NCI-H748 (cell line): ENCODE measurements around the gene HSD17B13.
A peak's percentile ranks its signal among the peaks of the same experiment; 100 is the strongest.
"Not testable (repeated sequence)": the region's sequence is repeated elsewhere in the genome, so short reads cannot be mapped to it uniquely, and the experiment has no call there.

ENCODE experiments used
- DNase-seq: peaks from one replicate; lab custom pipeline; 2025; ENCODE audit not compliant: unreplicated experiment; lab: John Stamatoyannopoulos, UW

The HSD17B13 gene, protein sequence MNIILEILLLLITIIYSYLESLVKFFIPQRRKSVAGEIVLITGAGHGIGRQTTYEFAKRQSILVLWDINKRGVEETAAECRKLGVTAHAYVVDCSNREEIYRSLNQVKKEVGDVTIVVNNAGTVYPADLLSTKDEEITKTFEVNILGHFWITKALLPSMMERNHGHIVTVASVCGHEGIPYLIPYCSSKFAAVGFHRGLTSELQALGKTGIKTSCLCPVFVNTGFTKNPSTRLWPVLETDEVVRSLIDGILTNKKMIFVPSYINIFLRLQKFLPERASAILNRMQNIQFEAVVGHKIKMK

DNA sequence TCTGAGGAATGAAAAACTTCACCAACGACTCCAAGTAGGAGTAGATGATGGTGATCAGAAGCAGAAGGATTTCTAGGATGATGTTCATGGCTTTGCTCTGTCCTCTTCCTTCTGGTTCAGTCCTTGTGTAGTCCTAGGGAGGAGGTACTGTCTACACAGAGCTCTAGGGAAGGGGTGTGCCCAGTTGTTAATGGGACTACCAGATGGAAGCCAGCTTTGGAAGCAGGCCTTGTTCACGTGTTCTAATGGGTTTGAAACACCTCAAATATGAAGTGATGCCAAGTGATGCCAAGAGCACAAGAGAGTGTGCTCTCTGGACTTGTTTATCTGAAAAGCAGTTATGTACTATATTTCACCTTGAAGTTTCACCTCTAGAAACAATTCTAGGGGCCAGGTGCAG lies at the start of gene HSD17B13:
TSS of gene HSD17B13 (minus strand) at position 129 of the 400 bp plus-strand sequence. CDS start at position 88, 41 bp downstream.
- no peak for DNase-seq

DNA sequence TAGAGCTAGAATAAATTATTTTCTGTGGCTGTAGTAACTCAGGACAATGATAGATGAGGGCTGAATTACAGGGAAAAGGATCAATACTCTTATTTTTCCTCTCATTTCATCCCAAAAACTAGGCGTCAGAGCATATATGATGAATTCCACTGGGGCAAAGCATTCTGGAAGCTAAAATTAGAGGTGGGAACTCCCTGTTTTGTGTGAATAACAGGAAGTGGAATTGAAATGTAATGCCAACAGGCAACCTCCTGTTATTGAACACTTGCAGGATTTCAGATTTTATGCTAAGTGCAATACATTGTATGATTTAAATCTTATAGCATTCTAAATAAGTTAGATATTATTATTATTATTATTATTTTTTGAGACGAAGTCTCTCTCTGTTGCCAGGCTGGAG lies 47.4 kb upstream of the HSD17B13 start:
- no peak for DNase-seq

DNA sequence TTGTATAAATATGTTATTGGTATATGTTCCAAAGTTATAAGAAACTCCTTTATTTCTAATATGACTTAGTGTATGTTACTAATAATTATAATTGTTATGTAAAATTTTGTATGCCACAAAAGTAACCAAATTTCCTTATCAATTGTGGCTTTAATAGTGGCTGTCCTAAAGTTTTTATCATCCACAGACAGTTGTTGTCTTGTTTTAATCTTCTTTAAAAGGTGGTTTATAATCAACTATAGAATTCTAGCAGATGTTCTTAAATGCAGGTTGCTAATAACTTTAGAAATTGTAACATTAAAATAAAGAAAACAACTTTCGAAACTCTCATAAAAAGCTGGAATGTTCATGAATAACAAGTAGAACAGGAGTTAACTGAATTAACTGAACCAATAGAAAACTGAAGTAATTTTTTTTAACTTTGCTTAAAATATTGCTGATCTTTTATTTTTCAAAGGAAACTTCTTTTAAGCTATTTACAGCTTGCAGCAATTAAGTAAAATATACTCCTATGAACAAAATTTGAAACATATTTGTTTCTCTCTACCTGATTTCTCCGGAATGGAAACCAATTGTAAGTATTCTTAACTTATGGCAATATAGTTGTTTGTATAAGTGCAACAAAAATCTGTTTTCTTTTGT lies 44.0 kb upstream of the HSD17B13 start:
- DNase-seq = no peak

DNA sequence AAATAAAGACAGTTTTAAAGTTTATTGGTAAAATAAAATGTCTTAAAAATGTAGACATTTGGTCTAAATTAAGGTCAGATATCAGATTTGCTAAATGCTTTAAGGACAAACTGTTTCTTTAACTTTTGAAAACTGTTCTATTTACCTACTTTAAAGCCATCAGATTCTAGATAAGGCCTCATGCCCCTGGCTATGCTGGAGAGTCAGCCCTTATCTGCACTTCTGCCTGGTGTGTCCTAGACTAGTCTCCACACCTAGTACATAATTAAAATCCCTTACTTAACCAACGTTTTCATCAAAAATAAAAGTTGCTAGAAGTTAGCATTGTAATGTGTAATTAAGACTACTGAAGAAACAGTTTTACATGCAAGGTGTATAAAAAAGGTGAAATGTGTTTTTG lies 42.7 kb upstream of the HSD17B13 start:
- DNase-seq = no peak

DNA sequence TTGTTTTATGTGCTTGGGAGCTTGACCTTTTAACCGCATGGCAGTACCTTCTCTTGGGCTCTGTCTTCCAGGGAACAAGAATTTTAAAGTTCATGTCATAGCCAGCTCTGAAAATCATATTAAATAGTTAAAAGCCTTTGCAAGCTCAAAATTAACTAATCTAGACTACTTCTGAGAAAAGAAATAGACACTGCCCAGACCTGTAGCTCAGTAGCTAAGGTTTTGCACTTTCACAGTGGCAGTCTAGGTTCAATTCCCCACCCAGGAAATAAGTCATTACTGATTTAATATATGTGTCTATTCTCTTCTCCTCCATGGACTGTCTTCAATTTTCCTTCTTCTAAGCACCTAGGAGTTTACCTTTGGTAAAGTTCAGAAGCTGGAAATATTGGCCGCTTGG lies 40.9 kb upstream of the HSD17B13 start:
- no peak for DNase-seq

DNA sequence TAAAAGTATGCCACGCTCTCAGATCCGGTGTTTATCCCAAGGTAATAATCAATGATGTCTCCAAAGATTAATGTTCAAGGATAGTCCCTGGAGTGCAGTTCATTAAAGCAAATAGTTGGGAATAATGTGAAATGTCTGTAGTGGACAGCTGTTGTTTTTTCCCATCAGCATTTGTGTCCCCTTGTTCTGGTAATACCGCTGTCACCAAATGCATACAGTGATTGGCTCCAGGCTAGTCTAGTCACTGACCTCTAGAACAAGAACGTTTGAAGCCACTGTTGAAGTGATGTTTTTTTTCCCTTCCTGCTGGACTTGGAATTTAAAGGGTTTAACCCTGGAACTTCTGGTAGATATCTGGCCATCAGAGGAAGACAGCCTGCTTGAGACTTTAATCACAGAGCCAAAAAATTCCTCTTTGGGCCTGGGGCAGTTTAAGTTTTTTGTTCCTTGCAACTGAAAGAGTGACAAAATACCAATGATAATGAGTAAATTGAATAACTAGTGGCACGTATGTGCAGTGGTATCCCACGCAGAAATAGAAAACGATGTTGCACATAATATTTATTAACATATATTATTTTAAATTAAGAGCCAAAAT lies 37.8 kb upstream of the HSD17B13 start:
- no peak for DNase-seq

DNA sequence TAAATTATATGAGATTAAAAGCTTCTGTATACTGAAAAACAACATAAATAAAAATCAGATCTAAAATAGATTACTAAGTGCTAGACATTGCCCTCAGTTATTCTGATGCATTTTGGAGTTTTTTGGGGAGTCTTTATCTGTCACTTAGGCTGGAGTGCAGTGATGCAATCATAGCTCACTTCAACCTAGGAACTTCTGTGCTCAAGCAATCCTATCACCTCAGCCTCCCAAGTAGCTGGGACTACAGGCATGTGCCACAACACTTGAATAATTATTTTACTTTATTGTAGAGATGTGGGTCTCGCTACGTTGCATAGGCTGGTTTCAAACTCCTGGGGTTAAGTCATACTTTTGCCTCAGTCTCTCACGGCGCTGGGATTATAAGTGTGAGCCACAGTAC lies 36.6 kb upstream of the HSD17B13 start:
- no peak for DNase-seq

DNA sequence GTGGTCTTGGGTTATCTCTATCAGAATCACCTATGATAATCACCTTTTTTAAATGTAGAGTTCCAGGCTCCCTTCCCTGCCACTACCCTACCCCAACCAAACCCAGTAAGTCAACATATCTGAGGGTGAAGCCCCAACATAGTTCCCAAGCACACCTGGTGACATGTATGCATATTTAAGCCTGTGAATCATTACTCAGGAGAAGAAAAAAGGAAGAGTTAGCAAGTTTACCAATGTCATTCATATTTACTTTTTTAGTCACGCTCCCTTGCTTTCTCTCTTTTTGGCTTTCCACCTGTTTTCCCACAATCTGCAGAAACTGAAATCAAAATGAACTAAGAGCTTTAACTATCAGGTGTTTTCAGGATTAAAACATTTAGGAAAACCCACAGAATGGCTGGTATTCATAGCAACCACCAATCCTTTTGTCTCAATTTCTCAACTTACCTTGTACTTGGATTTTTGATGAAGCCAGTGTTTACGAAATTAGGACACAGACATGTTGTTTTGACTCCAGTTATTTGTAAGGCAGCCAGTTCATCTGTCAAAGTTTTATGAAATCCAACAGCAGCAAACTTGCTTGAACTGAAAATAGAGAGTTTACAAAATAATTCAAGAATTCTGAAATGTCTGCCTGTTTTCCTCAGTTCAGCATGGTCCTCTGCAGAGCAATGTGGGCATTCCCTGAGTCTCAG lies 34.3 kb upstream of the HSD17B13 start:
- no peak for DNase-seq

DNA sequence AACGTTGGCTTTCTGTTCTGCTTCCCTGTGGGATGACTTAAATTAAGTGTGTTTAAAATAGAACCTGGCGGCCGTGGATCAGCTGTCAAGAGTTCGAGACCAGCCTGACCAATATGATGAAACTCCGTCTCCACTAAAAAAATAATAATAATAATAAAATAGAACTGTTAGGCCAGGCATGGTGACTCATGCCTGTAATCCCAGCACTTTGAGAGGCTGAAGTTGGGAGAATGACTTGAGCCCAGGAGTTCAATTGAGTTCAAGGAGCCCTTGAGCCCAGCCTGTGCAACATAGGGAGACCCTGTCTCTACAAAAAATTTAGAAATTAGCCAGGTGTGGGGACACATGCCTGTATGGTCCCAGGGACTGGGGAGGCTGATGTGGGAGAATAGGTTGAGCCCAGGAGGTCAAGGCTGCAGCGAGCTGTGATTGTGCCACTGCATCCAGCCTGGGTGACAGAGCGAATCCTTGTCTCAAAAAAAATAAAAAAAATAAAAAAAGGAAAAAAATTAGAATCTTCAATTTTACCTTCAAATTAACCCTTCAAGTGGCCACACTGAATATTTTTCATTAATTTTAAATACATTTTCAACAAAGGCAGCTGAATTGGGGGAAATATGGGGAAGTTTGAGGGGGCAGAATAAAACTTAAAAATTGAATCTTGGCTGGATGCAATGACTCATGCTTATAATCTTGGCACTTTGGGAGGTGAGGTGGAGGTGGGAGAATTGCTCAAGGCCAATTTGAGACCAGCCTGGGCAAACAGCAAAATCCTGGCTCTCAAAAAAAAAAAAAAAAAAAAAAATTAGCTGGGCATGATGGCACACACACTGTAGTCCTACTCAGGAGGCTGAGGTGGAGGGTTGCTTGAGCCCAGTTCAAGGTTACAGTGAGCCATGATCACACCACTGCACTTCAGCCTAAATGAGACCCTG lies 31.8 kb upstream of the HSD17B13 start:
- no peak for DNase-seq

DNA sequence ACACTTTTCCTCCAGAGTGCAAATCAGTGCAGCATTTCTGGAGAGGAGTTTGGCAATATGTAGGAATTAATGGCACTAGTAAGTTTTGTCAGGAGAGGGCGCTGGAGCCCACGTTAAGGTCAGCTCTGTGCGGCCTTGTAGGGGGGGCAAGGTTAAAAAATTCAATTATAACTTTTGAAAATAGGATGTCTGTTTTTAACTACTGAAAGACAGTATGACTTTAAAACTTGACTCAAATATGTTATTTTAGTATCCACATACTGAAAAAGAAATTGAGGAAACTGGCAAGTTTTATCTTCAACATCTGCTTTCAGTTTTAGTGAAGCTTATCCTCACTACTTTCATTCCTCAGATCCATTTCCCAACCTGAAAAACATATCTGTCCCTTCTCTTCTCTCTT lies 30.9 kb upstream of the HSD17B13 start:
- DNase-seq = peak; percentile 5

DNA sequence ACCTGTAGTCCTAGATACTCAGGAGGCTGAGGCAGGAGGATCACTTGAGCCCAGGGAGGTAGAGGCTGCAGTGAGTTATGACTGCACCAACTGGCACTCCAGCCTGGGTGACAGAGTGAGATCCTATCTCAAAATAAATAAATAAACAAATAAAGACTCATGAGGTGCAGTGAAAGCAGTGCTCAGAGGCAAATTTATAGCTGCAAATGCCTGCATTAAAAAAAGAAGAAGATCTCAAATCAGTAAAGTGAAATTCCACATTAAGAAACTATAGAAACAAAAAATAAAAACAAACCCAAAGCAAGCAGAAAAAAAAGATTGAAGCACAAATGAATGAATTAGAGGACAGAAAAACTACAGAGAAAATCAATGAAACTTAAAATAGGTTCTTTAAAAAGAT lies 22.5 kb upstream of the HSD17B13 start:
- DNase-seq = no peak

DNA sequence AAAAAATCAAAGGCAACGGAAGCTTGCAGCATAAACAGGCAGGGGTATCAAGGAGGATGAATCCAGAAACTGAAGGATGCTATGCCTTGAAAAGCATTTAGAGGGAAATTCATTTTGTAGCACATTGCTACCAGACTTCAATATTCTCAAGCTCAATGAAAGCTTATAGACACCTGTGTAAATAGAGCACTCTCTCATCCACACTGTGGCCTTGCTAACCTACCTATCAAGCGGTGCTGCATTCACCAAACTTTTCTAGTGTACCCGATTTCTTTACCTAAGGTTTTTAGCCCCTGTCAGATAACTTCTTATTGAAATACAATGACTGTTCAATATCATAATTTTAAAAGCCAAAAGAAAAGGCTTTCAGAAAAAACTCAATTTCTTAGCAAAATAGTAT lies 20.2 kb upstream of the HSD17B13 start:
- DNase-seq = no peak

DNA sequence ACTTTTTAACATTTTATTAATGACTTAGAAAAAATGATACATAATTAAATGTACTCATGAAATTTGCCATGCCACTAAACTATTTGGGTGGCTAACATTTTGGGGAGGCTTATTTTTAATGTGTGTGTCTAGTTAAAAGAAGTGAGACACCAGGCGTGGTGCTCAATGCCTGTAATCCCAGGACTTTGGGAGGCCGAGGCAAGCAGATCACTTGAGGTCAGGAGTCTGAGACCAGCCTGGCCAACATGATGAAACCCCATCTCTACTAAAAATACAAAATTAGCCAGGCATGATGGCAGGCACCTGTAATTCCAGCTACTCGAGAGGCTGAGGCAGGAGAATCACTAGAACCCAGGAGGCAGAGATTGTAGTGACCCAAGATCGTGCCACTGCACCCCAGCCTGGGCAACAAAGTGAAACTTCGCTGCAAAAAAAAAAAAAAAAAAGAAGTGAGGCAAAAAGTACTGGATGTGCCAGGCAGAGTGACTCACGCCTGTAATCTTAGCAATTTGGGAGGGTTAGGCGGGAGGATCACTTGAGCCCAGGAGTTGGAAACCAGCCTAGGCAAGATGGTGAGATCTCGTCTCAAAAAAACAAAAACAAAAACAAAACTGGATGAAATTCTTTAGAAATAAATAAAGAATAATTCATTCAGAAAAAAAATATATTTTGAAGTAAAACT lies 19.4 kb upstream of the HSD17B13 start:
- not testable (repeated sequence) for DNase-seq

DNA sequence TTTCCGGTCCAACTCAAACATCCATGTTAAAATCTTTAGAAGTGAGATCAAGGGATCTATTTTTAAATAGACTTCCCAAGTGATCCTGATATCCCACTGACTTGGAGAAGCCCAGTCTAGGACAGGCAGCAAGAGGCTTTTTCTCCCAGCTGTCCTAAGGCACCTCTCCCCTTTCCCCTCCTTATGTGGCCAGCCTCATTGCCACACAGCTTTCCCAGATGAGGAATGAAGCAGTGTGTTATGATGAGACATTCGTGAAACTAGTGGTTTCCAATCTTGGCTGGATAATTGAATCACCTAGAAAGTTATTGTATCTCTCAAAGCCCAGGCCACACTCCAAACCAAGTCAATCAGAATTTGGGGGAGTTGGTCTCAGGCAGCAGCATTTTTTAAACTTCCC lies 16.8 kb upstream of the HSD17B13 start:
- no peak for DNase-seq

DNA sequence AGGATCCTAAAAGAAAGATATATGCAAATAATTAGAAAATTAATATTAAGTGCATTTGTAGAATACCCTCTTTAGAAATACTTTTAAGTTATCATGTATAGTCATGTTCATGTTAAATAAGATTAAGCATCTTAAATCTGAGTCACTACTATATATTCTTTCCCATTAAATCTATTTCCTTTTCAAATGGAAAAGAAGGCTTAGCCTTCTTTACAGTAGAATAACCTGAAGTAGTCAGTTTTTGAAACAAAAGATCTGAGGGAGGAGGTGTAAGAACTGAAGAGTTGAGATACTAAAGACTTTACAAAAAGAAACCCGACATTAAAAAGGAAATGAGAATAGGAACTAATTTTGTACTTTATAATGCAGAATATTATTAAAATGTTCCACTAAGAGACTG lies 14.7 kb upstream of the HSD17B13 start:
- DNase-seq = no peak

DNA sequence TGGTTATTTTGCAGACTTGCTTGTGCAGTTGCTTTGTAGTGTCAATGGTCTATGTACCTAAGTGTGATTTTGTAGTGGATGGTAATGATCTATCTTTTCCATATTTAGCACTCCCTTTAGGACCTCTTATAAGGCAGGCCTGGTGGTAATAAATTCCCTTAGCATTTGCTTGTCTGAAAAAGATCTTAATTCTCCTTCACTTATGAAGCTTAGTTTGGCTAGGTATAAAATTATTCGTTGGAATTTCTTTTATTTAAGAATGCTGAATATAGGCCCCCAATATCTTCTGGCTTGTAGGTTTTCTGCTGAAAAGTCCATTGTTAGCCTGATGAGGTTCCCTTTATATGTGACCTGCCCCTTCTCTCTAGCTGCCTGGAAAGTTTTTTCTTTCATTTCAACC lies 10.6 kb upstream of the HSD17B13 start:
- DNase-seq = no peak

DNA sequence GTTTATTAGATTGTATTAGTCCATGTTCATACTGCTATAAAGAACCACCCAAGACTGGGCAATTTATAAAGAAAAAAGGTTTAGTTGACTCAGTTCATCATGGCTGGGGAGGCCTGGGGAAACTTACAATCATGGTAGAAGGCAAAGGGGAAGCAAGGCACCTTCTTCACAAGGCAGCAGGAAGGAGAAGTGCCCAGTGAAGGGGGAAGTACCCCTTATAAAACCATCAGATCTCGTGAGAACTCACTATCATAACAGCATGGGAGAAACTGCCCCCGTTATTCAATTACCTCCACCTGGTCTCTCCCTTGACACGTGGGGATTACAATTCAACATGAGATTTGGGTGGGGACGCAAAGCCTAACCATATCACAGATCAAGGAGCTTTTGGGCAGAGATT lies 8.1 kb upstream of the HSD17B13 start:
- no peak for DNase-seq

DNA sequence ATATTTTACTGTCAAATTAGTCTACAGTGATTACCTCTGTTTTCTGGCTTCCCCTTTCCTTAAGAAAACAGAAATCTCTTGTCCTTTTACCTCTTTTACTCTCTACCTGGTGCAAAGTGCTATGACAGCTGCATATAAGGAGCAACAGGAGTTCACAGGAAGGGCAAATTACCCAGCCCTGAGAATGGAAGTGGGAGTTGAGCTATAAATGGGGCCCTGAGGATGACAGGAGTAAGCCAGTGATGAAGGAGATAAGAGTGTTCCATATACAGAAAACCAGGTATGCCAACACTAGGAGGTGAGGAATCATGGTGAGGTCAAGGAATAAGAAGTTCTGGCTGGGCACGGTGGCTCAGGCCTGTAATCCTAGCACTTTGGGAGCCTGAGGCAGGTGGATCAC lies 4.5 kb upstream of the HSD17B13 start:
- DNase-seq = no peak

DNA sequence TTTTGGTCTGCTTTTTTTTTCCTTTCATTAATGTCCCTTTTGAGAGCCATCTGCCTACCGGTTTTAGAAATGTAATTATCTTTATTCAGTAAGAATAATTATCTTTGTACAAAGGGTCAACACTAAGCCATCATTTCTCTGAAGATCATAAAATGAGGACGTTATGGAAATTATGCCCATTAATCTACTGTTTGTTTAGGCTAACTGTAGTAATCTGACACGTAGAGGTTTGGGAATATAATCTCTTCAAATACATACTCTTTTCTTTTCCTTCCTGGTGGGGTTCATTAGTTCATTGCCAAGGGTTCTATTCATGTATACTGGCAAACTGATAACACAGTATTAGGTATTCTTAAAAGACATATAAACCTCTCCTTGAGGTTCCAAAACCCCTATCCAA lies 3.8 kb upstream of the HSD17B13 start:
- peak; percentile 83 for DNase-seq

DNA sequence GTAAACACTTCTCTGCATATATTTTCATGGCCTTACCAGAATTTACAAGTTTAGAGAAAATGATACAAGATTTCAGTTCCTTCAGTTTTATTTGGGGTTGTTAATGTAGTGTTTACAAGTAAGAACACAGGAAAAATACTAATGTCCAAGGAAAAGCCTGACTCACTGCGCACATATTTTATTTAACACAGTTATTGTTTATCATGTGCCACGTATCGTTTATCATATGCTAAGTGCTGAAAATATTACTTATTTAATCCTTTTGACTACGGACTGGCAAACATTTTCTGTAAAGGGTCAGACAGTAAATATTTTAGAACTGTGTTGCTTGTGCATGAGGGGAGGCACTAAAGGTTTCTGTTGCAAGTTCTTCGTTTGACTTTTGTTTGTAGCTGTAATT lies 794 bp downstream of the HSD17B13 start:
- no peak for DNase-seq
